ENCODE results near the gene ZDHHC9.
A peak's percentile ranks its signal among the peaks of the same experiment; 100 is the strongest.
"Not testable (repeated sequence)": the region's sequence is repeated elsewhere in the genome, so short reads cannot be mapped to it uniquely, and the experiment has no call there.

ZDHHC9 gene

DNA sequence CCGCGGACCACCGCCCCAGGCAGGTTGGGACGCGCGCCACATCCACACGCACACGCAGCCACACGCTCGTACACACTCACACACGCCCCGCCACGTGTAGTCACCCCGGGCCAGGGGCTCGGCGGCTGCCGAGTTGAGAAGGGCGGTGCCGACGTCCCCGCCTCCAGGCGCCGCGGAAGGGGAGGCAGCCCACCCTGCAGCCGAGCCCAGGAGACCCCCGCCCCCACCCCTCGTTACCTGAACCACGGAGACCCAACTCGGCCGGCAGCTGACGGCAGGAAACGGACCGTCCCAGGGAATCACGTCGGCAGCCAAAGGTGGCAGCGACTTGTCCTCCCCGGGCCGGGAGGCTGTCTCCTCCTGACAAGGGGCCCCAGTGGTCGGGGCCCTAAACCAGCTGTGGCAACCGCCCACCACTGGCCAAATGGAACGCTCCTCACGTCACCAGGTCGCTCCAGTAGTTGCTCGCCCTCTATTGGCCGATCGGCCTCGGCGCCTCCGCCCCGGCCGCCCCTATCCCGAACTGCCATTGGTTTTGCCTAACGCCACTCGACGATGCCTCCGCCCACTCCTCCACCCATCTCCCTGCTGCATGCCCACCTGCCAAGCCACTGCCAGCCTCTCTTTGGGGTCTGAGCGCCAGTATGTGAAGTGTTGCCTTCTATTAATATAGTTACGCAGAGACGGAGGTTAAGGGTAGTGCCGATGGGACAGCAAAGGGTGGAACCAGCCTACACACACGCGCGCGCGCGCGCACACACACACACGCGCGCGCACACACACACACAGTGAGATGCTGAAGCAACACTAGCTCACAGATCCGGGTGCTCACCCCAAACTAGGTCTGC is at the start of gene ZDHHC9:
Gene ZDHHC9, minus strand, starts transcription at position 428 of the 848 bp plus-strand sequence. CDS start 1,941 bp downstream, outside the sequence.
- DNase-seq (ENCODE audit: low read depth), result peak; percentile 84
- H3K4me3 ChIP-seq (ENCODE audit: control insufficient read depth, low read depth, low read length), result peak within 1 kb of the TSS; percentile 68
- TF ChIP-seq, protein P1, sequence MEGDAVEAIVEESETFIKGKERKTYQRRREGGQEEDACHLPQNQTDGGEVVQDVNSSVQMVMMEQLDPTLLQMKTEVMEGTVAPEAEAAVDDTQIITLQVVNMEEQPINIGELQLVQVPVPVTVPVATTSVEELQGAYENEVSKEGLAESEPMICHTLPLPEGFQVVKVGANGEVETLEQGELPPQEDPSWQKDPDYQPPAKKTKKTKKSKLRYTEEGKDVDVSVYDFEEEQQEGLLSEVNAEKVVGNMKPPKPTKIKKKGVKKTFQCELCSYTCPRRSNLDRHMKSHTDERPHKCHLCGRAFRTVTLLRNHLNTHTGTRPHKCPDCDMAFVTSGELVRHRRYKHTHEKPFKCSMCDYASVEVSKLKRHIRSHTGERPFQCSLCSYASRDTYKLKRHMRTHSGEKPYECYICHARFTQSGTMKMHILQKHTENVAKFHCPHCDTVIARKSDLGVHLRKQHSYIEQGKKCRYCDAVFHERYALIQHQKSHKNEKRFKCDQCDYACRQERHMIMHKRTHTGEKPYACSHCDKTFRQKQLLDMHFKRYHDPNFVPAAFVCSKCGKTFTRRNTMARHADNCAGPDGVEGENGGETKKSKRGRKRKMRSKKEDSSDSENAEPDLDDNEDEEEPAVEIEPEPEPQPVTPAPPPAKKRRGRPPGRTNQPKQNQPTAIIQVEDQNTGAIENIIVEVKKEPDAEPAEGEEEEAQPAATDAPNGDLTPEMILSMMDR (conservative IDR thresholded peaks at IDR 0.05; ENCODE audit: control insufficient read depth, insufficient read depth, low read depth, low read length), result no peak

DNA sequence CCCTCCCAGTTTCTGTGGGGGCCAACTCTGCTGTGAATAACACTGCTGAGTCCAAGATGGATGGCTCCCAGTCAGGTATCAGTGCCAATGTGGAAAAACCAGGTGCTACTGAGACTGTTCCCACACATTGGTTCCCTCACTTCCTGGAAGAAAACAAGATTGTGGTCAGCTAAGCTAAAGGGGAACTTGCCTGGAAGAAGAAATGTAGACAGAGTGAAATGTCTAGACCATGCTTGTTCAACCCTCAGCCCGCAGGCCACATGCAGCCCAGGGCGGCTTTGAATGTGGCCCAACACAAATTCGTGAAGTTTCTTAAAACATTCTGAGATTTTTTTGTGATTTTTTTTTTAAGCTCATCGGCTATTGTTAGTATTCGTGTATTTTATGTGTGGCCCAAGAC is 33.7 kb upstream of the ZDHHC9 start:
- no peak overlapping the region for H3K4me3 ChIP-seq (ENCODE audit: control insufficient read depth, low read depth, low read length)
- no peak for DNase-seq (ENCODE audit: low read depth)
- TF ChIP-seq, protein P1 (conservative IDR thresholded peaks at IDR 0.05; ENCODE audit: control insufficient read depth, insufficient read depth, low read depth, low read length), result no peak

DNA sequence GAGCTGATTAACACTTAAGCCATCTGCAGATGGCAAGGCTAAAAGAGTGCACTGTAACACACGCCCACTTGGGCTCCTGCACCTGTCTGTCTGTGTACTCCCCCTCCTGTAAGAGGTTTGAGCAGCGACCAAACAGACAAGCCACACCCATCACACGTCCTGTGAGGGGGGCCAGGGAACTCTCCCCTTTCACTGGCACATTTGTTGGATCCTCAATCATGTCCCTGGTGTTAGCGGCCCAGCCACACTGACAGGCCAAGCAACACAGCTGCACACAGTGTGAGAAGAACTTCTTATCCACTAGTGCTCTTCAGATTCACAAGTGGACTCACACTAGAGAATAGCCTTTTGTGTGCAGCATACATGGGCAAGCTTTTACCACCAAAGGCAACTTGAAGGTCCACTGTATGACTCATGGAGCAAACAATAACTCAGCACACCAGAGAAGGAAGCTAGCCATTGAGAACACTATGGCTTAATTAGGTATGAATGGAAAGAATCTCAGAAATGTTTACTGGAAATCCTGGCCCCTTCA is 33.2 kb upstream of the ZDHHC9 start:
- TF ChIP-seq, protein P1 (conservative IDR thresholded peaks at IDR 0.05; ENCODE audit: control insufficient read depth, insufficient read depth, low read depth, low read length), result no peak
- H3K4me3 ChIP-seq (ENCODE audit: control insufficient read depth, low read depth, low read length), result no peak overlapping the region
- peak; percentile 42 for DNase-seq (ENCODE audit: low read depth)

DNA sequence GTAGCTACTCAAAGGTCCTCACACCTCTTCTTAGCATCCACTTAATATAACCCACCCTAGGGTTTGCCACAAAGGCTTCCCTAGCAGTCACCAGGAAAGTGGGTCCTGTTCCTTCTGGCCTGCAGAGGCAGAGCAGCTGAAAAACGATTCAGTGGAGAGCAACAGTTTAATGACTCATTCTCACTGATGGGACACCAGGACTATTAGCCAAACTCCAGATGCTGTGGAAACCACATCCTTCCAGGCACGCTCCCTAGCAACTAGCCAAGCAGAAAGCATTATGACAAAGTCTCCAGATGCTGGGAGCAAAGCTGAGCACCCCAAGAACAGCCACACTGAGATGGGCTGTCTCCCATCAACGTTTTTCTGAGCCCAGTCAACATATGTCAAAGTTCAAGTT is 32.0 kb upstream of the ZDHHC9 start:
- TF ChIP-seq, protein P1 (conservative IDR thresholded peaks at IDR 0.05; ENCODE audit: control insufficient read depth, insufficient read depth, low read depth, low read length), result peak; percentile 27
- peak; percentile 87 for DNase-seq (ENCODE audit: low read depth)
- no peak overlapping the region for H3K4me3 ChIP-seq (ENCODE audit: control insufficient read depth, low read depth, low read length)

DNA sequence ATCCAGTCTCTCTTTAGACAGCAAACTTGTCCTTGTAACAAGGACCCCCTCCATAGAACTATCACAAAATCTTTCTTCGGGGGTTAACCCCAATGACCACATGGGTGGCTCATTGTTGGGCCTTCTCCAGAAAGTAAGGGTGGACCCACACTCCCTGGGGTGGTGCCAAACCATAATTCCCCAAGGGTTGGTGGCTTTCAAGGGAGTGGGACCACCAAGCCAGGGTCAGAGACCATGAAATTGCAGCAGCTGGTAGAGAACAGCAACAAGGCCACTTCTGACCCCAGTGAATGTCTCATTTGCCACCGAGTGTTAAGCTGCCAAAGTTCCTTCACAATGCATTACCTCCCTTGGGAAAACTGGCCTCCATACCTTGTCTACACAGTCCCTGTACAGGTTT is 28.8 kb upstream of the ZDHHC9 start:
- no peak overlapping the region for H3K4me3 ChIP-seq (ENCODE audit: control insufficient read depth, low read depth, low read length)
- TF ChIP-seq, protein P1 (conservative IDR thresholded peaks at IDR 0.05; ENCODE audit: control insufficient read depth, insufficient read depth, low read depth, low read length), result no peak
- DNase-seq (ENCODE audit: low read depth), result no peak

DNA sequence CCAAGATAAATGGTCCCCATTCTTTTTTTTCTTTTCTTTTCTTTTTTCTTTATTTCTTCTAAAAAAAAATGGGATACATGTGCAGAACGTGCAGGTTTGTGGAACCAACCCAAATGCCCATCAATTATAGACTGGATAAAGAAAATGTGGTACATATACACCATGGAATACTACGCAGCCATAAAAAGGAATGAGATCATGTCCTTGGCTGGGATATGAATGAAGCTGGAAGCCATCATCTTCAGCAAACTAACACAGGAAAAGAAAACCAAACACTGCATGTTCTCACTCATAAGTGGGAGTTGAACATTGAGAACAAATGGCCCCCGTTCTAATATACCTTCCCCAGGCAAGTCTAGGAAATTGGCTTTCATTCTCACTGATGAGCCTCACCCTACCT is 22.6 kb upstream of the ZDHHC9 start:
- not testable (repeated sequence) for H3K4me3 ChIP-seq (ENCODE audit: control insufficient read depth, low read depth, low read length); DNase-seq (ENCODE audit: low read depth)

DNA sequence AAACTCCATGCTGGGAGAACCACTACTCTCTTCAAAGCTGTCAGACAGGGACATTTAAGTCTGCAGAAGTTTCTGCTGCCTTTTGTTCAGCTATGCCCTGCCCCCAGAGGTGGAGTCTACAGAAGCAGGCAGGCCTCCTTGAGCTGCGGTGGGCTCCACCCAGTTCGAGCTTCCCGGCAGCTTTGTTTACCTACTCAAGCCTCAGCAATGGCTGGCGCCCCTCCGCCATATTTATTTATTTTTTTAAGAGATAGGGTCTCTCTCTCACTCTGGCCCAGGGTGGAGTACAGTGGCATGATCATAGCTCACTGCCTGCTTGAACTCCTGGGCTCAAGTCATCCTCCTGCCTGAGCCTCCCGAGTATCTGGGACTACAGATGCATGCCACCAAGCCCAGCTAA is 15.4 kb upstream of the ZDHHC9 start:
- not testable (repeated sequence) for H3K4me3 ChIP-seq (ENCODE audit: control insufficient read depth, low read depth, low read length); DNase-seq (ENCODE audit: low read depth)

DNA sequence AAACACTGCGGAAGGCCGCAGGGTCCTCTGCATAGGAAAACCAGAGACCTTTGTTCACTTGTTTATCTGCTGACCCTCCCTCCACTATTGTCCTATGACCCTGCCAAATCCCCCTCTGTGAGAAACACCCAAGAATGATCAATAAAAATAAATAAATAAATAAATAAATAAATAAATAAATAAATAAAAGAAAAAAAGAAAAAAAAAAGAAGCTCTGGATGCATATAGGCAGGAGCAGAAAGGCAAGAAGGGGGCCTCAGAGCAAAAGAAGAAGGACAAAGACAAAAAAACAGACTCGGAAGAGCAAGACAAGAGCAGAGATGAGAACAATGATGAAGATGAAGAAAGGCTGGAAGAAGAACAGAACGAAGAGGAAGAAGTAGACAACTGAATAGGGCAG is 8.1 kb upstream of the ZDHHC9 start:
- not testable (repeated sequence) for H3K4me3 ChIP-seq (ENCODE audit: control insufficient read depth, low read depth, low read length); DNase-seq (ENCODE audit: low read depth)

Measured in fibroblast of mammary gland (primary cell).